GM12878 (cell line): Measurements from ENCODE around the gene RASAL1. TPM values are rescaled to one million over a fixed set of nuclear protein-coding genes. Genes with fewer than 3 reads are reported as not detected.
A peak's percentile ranks its signal among the peaks of the same experiment; 100 is the strongest.

ENCODE experiments used
- ATF2 ChIP-seq: IDR thresholded peaks from 2 replicates; pipeline ENCODE4 v1.6.1; 2012; ENCODE audit warnings: low read length, inconsistent platforms
- BACH1 ChIP-seq: fragments of 450-650 bp; IDR thresholded peaks from 2 replicates; pipeline ENCODE4 v1.6.1; 2017; ENCODE audit warnings: mild to moderate bottlenecking, borderline replicate concordance
- BMI1 ChIP-seq: fragments of 450-650 bp; IDR thresholded peaks from 2 replicates; pipeline ENCODE4 v1.6.1; 2016; ENCODE audit warnings: mild to moderate bottlenecking, moderate library complexity, borderline replicate concordance
- CEBPZ ChIP-seq: fragments of 150-350 bp; IDR thresholded peaks from 2 replicates; pipeline ENCODE4 v1.6.1; 2016; ENCODE audit warnings: low read depth, low read length
- CHD1 ChIP-seq: IDR thresholded peaks from 2 replicates; pipeline ENCODE4 v1.6.1; 2012; ENCODE audit warnings: low read depth, low read length, improper control_type of control experiment
- CREM ChIP-seq: IDR thresholded peaks from 2 replicates; pipeline ENCODE4 v1.6.1; 2014; ENCODE audit warnings: antibody characterized with exemption, low read depth
- E2F4 ChIP-seq: IDR thresholded peaks from 2 replicates; pipeline ENCODE4 v1.6.1; 2012; ENCODE audit warnings: low read depth, low read length, improper control_type of control experiment
- ETV6 ChIP-seq, 2 experiments: fragments of 450-650 bp in 1 of 2; IDR thresholded peaks in 1 of 2; conservative IDR thresholded peaks in 1 of 2; 2 replicates each; pipeline ENCODE4 v1.6.1; 2014; ENCODE audit warnings: antibody characterized with exemption in 1 of 2, borderline replicate concordance in 1 of 2, low read depth in 1 of 2, mild to moderate bottlenecking in 1 of 2, moderate library complexity in 1 of 2
- HSF1 ChIP-seq: fragments of 150-350 bp; IDR thresholded peaks from 2 replicates; pipeline ENCODE4 v1.6.1; 2014; ENCODE audit warnings: mild to moderate bottlenecking, low read depth, low read length
- JUNB ChIP-seq: IDR thresholded peaks from 2 replicates; pipeline ENCODE4 v1.6.1; 2016; ENCODE audit warnings: antibody characterized with exemption, mild to moderate bottlenecking
- KAT2A ChIP-seq: conservative IDR thresholded peaks from 2 replicates; pipeline ENCODE4 v1.6.1; 2011; ENCODE audit warnings: low read depth, low read length; ENCODE audit not compliant: control insufficient read depth
- LARP7 ChIP-seq: fragments of 450-650 bp; IDR thresholded peaks from 2 replicates; pipeline ENCODE4 v1.6.1; 2017; ENCODE audit warnings: mild to moderate bottlenecking
- MTA3 ChIP-seq: IDR thresholded peaks from 2 replicates; pipeline ENCODE4 v1.6.1; 2012; ENCODE audit warnings: low read length, inconsistent platforms, borderline replicate concordance
- NBN ChIP-seq: fragments of 450-650 bp; IDR thresholded peaks from 2 replicates; pipeline ENCODE4 v1.6.1; 2016
- NR2F1 ChIP-seq: fragments of 450-650 bp; conservative IDR thresholded peaks from 2 replicates; pipeline ENCODE4 v1.6.1; 2017; ENCODE audit warnings: mild to moderate bottlenecking
- PML ChIP-seq: IDR thresholded peaks from 2 replicates; pipeline ENCODE4 v1.6.1; 2012; ENCODE audit warnings: low read length, inconsistent platforms
- SRF ChIP-seq, 2 experiments: IDR thresholded peaks; 2 replicates each; pipeline ENCODE4 v1.6.1; 2011; ENCODE audit warnings: low read depth in 2 of 2, low read length in 2 of 2, mild to moderate bottlenecking in 1 of 2, moderate library complexity in 1 of 2
- TAF1 ChIP-seq: IDR thresholded peaks from 2 replicates; pipeline ENCODE4 v1.6.1; 2011; ENCODE audit warnings: mild to moderate bottlenecking, low read depth, low read length, borderline replicate concordance
- TCF12 ChIP-seq: IDR thresholded peaks from 2 replicates; pipeline ENCODE4 v1.6.1; 2011; ENCODE audit warnings: low read depth, mild to moderate bottlenecking, low read length
- TCF3 ChIP-seq: IDR thresholded peaks from 2 replicates; pipeline ENCODE4 v1.6.1; 2012; ENCODE audit warnings: low read depth, mild to moderate bottlenecking, low read length, borderline replicate concordance; ENCODE audit not compliant: insufficient read depth
- TCF7 ChIP-seq: IDR thresholded peaks from 2 replicates; pipeline ENCODE4 v1.6.1; 2014; ENCODE audit warnings: antibody characterized with exemption, borderline replicate concordance
- ZNF207 ChIP-seq: fragments of 450-650 bp; IDR thresholded peaks from 2 replicates; pipeline ENCODE4 v1.6.1; 2014; ENCODE audit warnings: antibody characterized with exemption, mild to moderate bottlenecking, borderline replicate concordance
- ZNF24 ChIP-seq: fragments of 450-650 bp; IDR thresholded peaks from 2 replicates; pipeline ENCODE4 v1.6.1; 2017; ENCODE audit warnings: antibody characterized with exemption, mild to moderate bottlenecking
- polyA plus RNA-seq, 11 experiments: library from polyadenylated mRNA; depleted of rRNA in 4 of 11; unstranded in 6 of 11; stranded (reverse) in 5 of 11; fragments of >200 nt; fragmentation: Nextera tagmentation in 4 of 11; fragmentation: Illumina TruSeq in 1 of 11; extraction: Ambion mirVana in 4 of 11; extraction: Trizol in 1 of 11; gene quantifications; 1 replicate in 1 of 11; 2 replicates in 10 of 11; pipeline versions ENCODE4 v1.2.1 to v1.2.3, GENCODE V29; 2011 to 2016; ENCODE audit warnings: inconsistent platforms in 2 of 11, missing spikeins in 2 of 11, low read depth in 1 of 11
- total RNA-seq, 4 experiments: library from RNA; depleted of rRNA in 3 of 4; stranded (reverse); fragments of >200 nt in 3 of 4; fragmentation: Illumina TruSeq in 1 of 4; extraction: Trizol in 1 of 4; gene quantifications; 2 replicates each; pipeline versions ENCODE4 v1.2.1 to v1.2.3, GENCODE V29; 2013 to 2021

The RASAL1 gene
- total and polyA plus RNA-seq, 10 of the 15 experiments (the other 5 are each of a cell fraction or from before 2014, with no cell fraction given): 0.12 to 1.0 (median 0.52) TPM; not detected in 6

GRCh38 chr12:113075137-113075683 lies 60.4 kb downstream of the RASAL1 start (continued):
- TF ChIP-seq ATF2 (peak; percentile 92), CHD1 (no peak), SRF (IDR thresholded peaks at IDR 0.05; ENCODE audit: low read depth in 2 of 2, low read length in 2 of 2) (no peak), LARP7 (0 out of 2 replicates have a peak, but pooled peaks have one; percentile 13), ZNF207 (no peak), ZNF24 (no peak), TCF3 (peak; percentile 86), MTA3 (peak; percentile 93; the same call in 1 of the 2 replicates), BACH1 (no peak), NR2F1 (peak; percentile 83), HSF1 (no peak), TAF1 (no peak), BMI1 (no peak), KAT2A (no peak), TCF7 (no peak), NBN (peak; percentile 81), JUNB (no peak), ETV6 (conservative IDR thresholded peaks at IDR 0.05 in 1 of 2, IDR thresholded peaks at IDR 0.05 in 1 of 2; ENCODE audit: borderline replicate concordance in 1 of 2, low read depth in 1 of 2) (no peak), CEBPZ (no peak), E2F4 (no peak), TCF12 (peak; percentile 95), PML (0 out of 2 replicates have a peak, but pooled peaks have one; percentile 61), CREM (peak; percentile 42; the same call in 1 of the 2 replicates)
